OCI-LY7 (cell line): Measurements from ENCODE around the gene CSRP3. TPM values are rescaled to one million over a fixed set of nuclear protein-coding genes. Genes with fewer than 3 reads are reported as not detected.

Source experiments
- BruUV-seq: library from RNA; stranded (reverse); fragments of 400-500 nt; replicated peaks from 2 replicates; lab custom pipeline; 2021; lab: Mats Ljungman, UMichigan
- CTCF ChIA-PET: fragments of 300-600 bp; sonication (Branson Sonifier 250); formaldehyde crosslinking; loops from one replicate; lab custom pipeline; 2022; ENCODE audit warnings: antibody characterized with exemption; ENCODE audit not compliant: unreplicated experiment; lab: Charles Lee
- POLR2A ChIA-PET: fragments of 300-600 bp; sonication (Branson Sonifier 250); formaldehyde crosslinking; loops from one replicate; lab custom pipeline; 2022; ENCODE audit warnings: antibody characterized with exemption; lab: Charles Lee
- DNase-seq: peaks from one replicate; pipeline ENCODE4 v3.0.0-alpha.2; 2015; ENCODE audit warnings: low spot score
- H2AFZ ChIP-seq: fragments of 200-600 bp; sonication (generic), shearing (Covaris generic); 2 replicates; pipeline ENCODE4 v1.6.1; 2014; ENCODE audit warnings: mild to moderate bottlenecking, antibody characterized with exemption, low read length, moderate library complexity
- H3K27ac ChIP-seq: fragments of 200-600 bp; sonication (generic); 2 replicates; pipeline ENCODE4 v1.5.1; 2014; ENCODE audit warnings: mixed run types, low read depth, mild to moderate bottlenecking, moderate library complexity, low read length, inconsistent platforms; ENCODE audit not compliant: poor library complexity, severe bottlenecking
- H3K36me3 ChIP-seq: fragments of 200-600 bp; sonication (generic); 2 replicates; pipeline ENCODE4 v1.6.1; 2014; ENCODE audit warnings: mild to moderate bottlenecking, antibody characterized with exemption, low read length, moderate library complexity, mixed read lengths; ENCODE audit not compliant: insufficient read depth
- H3K4me1 ChIP-seq: fragments of 200-600 bp; sonication (generic); 2 replicates; pipeline ENCODE4 v1.5.1; 2014; ENCODE audit warnings: mild to moderate bottlenecking, low read length; ENCODE audit not compliant: insufficient read depth, poor library complexity, severe bottlenecking
- H3K4me2 ChIP-seq: fragments of 200-600 bp; sonication (generic); 2 replicates; pipeline ENCODE4 v1.6.1; 2014; ENCODE audit warnings: mild to moderate bottlenecking, low read length
- H3K4me3 ChIP-seq: fragments of 200-600 bp; sonication (generic); 2 replicates; pipeline ENCODE4 v1.5.1; 2014; ENCODE audit warnings: mild to moderate bottlenecking, low read depth, low read length; ENCODE audit not compliant: poor library complexity, severe bottlenecking
- H3K79me2 ChIP-seq: fragments of 200-600 bp; sonication (generic); 2 replicates; pipeline ENCODE4 v1.6.1; 2016; ENCODE audit warnings: low read depth, mild to moderate bottlenecking, low read length, moderate library complexity, mixed read lengths; ENCODE audit not compliant: insufficient read depth
- H3K9me2 ChIP-seq: fragments of 200-600 bp; sonication (generic); 2 replicates; pipeline ENCODE4 v1.6.1; 2016; ENCODE audit warnings: mild to moderate bottlenecking, low read length, mixed read lengths; ENCODE audit not compliant: insufficient read depth
- H3K9me3 ChIP-seq: fragments of 200-600 bp; sonication (generic); 2 replicates; pipeline ENCODE4 v1.6.1; 2014; ENCODE audit warnings: mild to moderate bottlenecking, mixed run types, low read length, mixed read lengths
- H4K20me1 ChIP-seq: fragments of 200-600 bp; sonication (generic); 2 replicates; pipeline ENCODE4 v1.6.1; 2014; ENCODE audit warnings: mild to moderate bottlenecking, antibody characterized with exemption, low read length, moderate library complexity, mixed read lengths; ENCODE audit not compliant: insufficient read depth
- EZH2phosphoT487 ChIP-seq: fragments of 200-600 bp; sonication (generic); IDR thresholded peaks from 2 replicates; pipeline ENCODE4 v1.6.1; 2018; ENCODE audit warnings: low read depth, borderline replicate concordance, mild to moderate bottlenecking, mixed run types, antibody characterized with exemption, low read length, moderate library complexity, mixed read lengths
- intact Hi-C: fragments of 100-400 bp; cut with micrococcal nuclease; formaldehyde crosslinking; loops from one replicate; pipeline ENCODE4 v1.10.0; 2022; ENCODE audit not compliant: unreplicated experiment
- total RNA-seq, 2 experiments: library from RNA; depleted of rRNA in 1 of 2; stranded (reverse); fragments of >200 nt in 1 of 2; shearing (Covaris generic) in 1 of 2; gene quantifications; 2 replicates each; pipeline ENCODE4 v1.2.3, GENCODE V29; 2014 to 2022
- TF ChIP-seq, protein P1 (sequence below): fragments of 200-600 bp; sonication (generic); conservative IDR thresholded peaks from 2 replicates; pipeline ENCODE4 v1.5.1; 2014; ENCODE audit warnings: mild to moderate bottlenecking, antibody characterized with exemption, low read length, moderate library complexity, mixed read lengths

The CSRP3 gene
- total RNA-seq, 2 experiments from 2014 or later, result not detected

GRCh38 chr11:19162951-19163505 is 38.8 kb downstream of the CSRP3 start:
- H3K27ac ChIP-seq, result no peak overlapping the region
- no peak overlapping the region for H2AFZ ChIP-seq
- H3K4me2 ChIP-seq, result no peak overlapping the region
- H3K79me2 ChIP-seq, result no peaks in the 10 kb centered on the region
- H3K4me3 ChIP-seq, result no peak overlapping the region
- intact Hi-C loops, result no loop called here
- no peaks in the 10 kb centered on the region for H4K20me1 ChIP-seq
- no peaks in the 10 kb centered on the region for H3K4me1 ChIP-seq
- DNase-seq, result no peak
- no peaks in the 10 kb centered on the region for H3K9me2 ChIP-seq
- no TSS peak for BruUV-seq
- CTCF ChIA-PET, result no interaction called here
- no peak for TF ChIP-seq EZH2phosphoT487
- TF ChIP-seq, protein P1, sequence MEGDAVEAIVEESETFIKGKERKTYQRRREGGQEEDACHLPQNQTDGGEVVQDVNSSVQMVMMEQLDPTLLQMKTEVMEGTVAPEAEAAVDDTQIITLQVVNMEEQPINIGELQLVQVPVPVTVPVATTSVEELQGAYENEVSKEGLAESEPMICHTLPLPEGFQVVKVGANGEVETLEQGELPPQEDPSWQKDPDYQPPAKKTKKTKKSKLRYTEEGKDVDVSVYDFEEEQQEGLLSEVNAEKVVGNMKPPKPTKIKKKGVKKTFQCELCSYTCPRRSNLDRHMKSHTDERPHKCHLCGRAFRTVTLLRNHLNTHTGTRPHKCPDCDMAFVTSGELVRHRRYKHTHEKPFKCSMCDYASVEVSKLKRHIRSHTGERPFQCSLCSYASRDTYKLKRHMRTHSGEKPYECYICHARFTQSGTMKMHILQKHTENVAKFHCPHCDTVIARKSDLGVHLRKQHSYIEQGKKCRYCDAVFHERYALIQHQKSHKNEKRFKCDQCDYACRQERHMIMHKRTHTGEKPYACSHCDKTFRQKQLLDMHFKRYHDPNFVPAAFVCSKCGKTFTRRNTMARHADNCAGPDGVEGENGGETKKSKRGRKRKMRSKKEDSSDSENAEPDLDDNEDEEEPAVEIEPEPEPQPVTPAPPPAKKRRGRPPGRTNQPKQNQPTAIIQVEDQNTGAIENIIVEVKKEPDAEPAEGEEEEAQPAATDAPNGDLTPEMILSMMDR, result no peak
- peaks cover 76% of the 10 kb centered on the region for H3K36me3 ChIP-seq
- no peaks in the 10 kb centered on the region for H3K9me3 ChIP-seq
- POLR2A ChIA-PET, result interaction anchor here (1.0 kb wide), 1 partner anchor 11 kb away, joined by 3 read pairs; no protein-coding TSS in a partner anchor

DNA sequence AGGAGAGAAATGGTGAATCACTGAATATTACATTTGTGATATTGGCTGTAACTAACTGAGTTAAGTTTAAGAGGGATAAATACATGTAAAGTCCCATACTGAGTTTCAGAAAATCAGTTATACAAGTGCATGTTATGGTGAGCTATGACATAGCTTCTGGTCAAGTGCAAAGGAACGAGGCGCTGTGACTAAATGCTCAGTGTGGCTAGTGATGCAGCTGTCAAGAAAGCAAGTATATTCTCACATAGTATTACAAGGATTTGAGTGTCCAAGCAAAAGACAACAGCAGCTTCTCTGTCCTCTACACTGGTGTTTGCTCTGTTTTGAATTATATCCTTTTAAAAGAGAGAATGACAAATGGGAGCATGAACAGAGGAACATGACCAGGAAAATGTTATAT is 40.1 kb downstream of the CSRP3 start:
- Histone ChIP-seq H3K27ac (no peak overlapping the region), H3K9me2 (no peaks in the 10 kb centered on the region), H4K20me1 (no peaks in the 10 kb centered on the region), H3K79me2 (no peaks in the 10 kb centered on the region), H3K4me1 (no peaks in the 10 kb centered on the region), H3K36me3 (peaks cover 77% of the 10 kb centered on the region), H2AFZ (no peak overlapping the region), H3K4me3 (no peak overlapping the region), H3K9me3 (no peaks in the 10 kb centered on the region), H3K4me2 (no peak overlapping the region)
- TF ChIP-seq, protein P1, result no peak
- TF ChIP-seq EZH2phosphoT487, result no peak
- intact Hi-C loops, result no loop called here
- DNase-seq, result no peak
- POLR2A ChIA-PET, result interaction anchor here (0.6 to 1.4 kb wide), 2 partner anchors 11 to 213 kb away, joined by 3 to 6 read pairs; no protein-coding TSS in a partner anchor
- CTCF ChIA-PET, result no interaction called here
- no TSS peak for BruUV-seq

GRCh38 chr11:19160847-19161246 is 40.9 kb downstream of the CSRP3 start:
- Histone ChIP-seq H3K9me3 (no peaks in the 10 kb centered on the region), H3K9me2 (no peaks in the 10 kb centered on the region), H2AFZ (no peak overlapping the region), H3K79me2 (no peaks in the 10 kb centered on the region), H3K4me3 (no peak overlapping the region), H3K4me1 (no peaks in the 10 kb centered on the region), H3K36me3 (peaks cover 75% of the 10 kb centered on the region), H3K27ac (no peak overlapping the region), H4K20me1 (no peaks in the 10 kb centered on the region), H3K4me2 (no peak overlapping the region)
- BruUV-seq, result no TSS peak
- no peak for DNase-seq
- ChIA-PET POLR2A (interaction anchor here (0.6 to 0.7 kb wide), 2 partner anchors 30 to 1832 kb away, joined by 3 to 4 read pairs; no protein-coding TSS in a partner anchor), CTCF (no interaction called here)
- intact Hi-C loops, result no loop called here
- no peak for TF ChIP-seq EZH2phosphoT487
- TF ChIP-seq, protein P1, result 0 out of 2 replicates have a peak, but pooled peaks have one; percentile 27
